ENCODE data around the gene CENPT. TPM values are rescaled to one million over a fixed set of nuclear protein-coding genes. Genes with fewer than 3 reads are reported as not detected.

CENPT gene
- total RNA-seq, 2 experiments from 2014 or later = 55.4 to 85.3 TPM

- peaks cover 29% of the 10 kb centered on the region for H3K79me2 ChIP-seq (ENCODE audit: insufficient read depth, low read depth, low read length)
- ChIA-PET CTCF (ENCODE audit: unreplicated experiment) (interaction anchor here (0.6 kb wide), 1 partner anchor 25 kb away, joined by 3 read pairs; no protein-coding TSS in a partner anchor), POLR2A (interaction anchor here (0.6 to 1.2 kb wide), 2 partner anchors 10 to 139 kb away, joined by 3 to 4 read pairs; no protein-coding TSS in a partner anchor)
- H3K4me1 ChIP-seq (ENCODE audit: insufficient read depth, low read length, poor library complexity, severe bottlenecking) = peaks cover 23% of the 10 kb centered on the region
- BruUV-seq (replicated peaks) = no TSS peak
- H4K20me1 ChIP-seq (ENCODE audit: insufficient read depth, low read length) = no peaks in the 10 kb centered on the region
- H3K4me3 ChIP-seq (ENCODE audit: low read depth, low read length, poor library complexity, severe bottlenecking) = peak within 1 kb of the TSS; percentile 95
- H3K9me3 ChIP-seq (ENCODE audit: low read length) = no peaks in the 10 kb centered on the region
- peak; percentile 87 for DNase-seq (ENCODE audit: low spot score)
- no peaks in the 10 kb centered on the region for H3K9me2 ChIP-seq (ENCODE audit: insufficient read depth, low read length)
- intact Hi-C loops (cut with micrococcal nuclease; ENCODE audit: unreplicated experiment) = loop anchor here (1.0 kb wide), 1 partner anchor 27 kb away; the partner anchor contains the start of gene NUTF2
- peak within 1 kb of the TSS; percentile 48 for H3K27ac ChIP-seq (ENCODE audit: low read depth, low read length, poor library complexity, severe bottlenecking)
- H3K4me2 ChIP-seq (ENCODE audit: low read length) = peak within 1 kb of the TSS; percentile 83
- H2AFZ ChIP-seq (ENCODE audit: low read length) = peak within 1 kb of the TSS; percentile 66; the same call in 1 of the 2 replicates
- TF ChIP-seq CTCF (conservative IDR thresholded peaks at IDR 0.05; ENCODE audit: low read length) (no peak), EZH2phosphoT487 (IDR thresholded peaks at IDR 0.05; ENCODE audit: borderline replicate concordance, low read depth, low read length) (no peak)
- peaks cover 68% of the 10 kb centered on the region for H3K36me3 ChIP-seq (ENCODE audit: insufficient read depth, low read length)
Observed at GRCh38 chr16:67872631-67873434, 25.3 kb upstream of the CENPT start, which contains the start of gene EDC4. TSS of gene EDC4 (plus strand) at chr16:67873052. CDS start at chr16:67873262, 210 bp downstream.

- DNase-seq (ENCODE audit: low spot score) = no peak
- Histone ChIP-seq H3K9me3 (ENCODE audit: low read length) (no peaks in the 10 kb centered on the region), H2AFZ (ENCODE audit: low read length) (peak overlapping the region; percentile 66; the same call in 1 of the 2 replicates), H4K20me1 (ENCODE audit: insufficient read depth, low read length) (no peaks in the 10 kb centered on the region), H3K36me3 (ENCODE audit: insufficient read depth, low read length) (peaks cover 68% of the 10 kb centered on the region), H3K79me2 (ENCODE audit: insufficient read depth, low read depth, low read length) (peaks cover 29% of the 10 kb centered on the region), H3K4me1 (ENCODE audit: insufficient read depth, low read length, poor library complexity, severe bottlenecking) (peaks cover 23% of the 10 kb centered on the region), H3K9me2 (ENCODE audit: insufficient read depth, low read length) (no peaks in the 10 kb centered on the region), H3K27ac (ENCODE audit: low read depth, low read length, poor library complexity, severe bottlenecking) (peak overlapping the region; percentile 48), H3K4me2 (ENCODE audit: low read length) (peak overlapping the region; percentile 83), H3K4me3 (ENCODE audit: low read depth, low read length, poor library complexity, severe bottlenecking) (peak overlapping the region; percentile 95)
- intact Hi-C loops (cut with micrococcal nuclease; ENCODE audit: unreplicated experiment) = loop anchor here (1.0 kb wide), 1 partner anchor 26 kb away; the partner anchor contains the start of gene NUTF2
- TF ChIP-seq CTCF (conservative IDR thresholded peaks at IDR 0.05; ENCODE audit: low read length) (no peak), EZH2phosphoT487 (IDR thresholded peaks at IDR 0.05; ENCODE audit: borderline replicate concordance, low read depth, low read length) (no peak)
- ChIA-PET CTCF (ENCODE audit: unreplicated experiment) (no interaction called here), POLR2A (no interaction called here)
- BruUV-seq (replicated peaks) = no TSS peak
Observed at GRCh38 chr16:67872131-67872630, 24.7 kb upstream of the CENPT start.
